GM21717 (cell line): ENCODE results near the gene NRXN3.
"Not testable (repeated sequence)": the region's sequence is repeated elsewhere in the genome, so short reads cannot be mapped to it uniquely, and the experiment has no call there.

Source experiments
- ATAC-seq: cut with Tn5 transposase; IDR thresholded peaks from one replicate; pipeline ENCODE4 v1.9.1; 2021; ENCODE audit warnings: mild to moderate bottlenecking, moderate library complexity; ENCODE audit not compliant: unreplicated experiment

Gene NRXN3

DNA sequence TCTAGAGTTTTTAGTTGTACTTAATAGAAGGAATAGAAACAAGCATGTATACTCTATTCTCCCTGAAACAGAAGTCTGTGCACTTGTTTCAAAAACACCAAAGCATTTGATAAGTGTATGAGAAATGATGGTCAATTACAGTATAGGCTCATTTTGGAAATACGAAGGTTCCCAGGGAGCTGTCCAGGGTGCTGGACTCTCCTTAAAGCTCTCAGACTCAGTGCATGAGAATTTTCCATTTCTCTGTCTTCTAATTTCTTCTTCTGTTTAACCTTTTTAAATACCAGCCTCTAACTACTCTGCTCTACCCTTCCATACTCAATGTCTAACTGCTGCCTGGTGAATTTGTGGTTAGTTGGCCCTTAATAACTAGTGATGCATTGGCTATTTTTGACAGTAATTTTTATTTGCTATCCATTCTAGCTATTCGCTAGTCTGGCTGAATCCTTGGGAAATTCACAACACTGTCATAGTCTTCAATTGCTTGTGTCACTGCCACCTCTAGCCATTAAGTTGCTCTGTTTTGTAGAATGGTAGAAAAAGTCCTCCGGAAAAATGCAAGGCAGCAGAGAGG is 229.2 kb downstream of the NRXN3 start:
- ATAC-seq: no peak

DNA sequence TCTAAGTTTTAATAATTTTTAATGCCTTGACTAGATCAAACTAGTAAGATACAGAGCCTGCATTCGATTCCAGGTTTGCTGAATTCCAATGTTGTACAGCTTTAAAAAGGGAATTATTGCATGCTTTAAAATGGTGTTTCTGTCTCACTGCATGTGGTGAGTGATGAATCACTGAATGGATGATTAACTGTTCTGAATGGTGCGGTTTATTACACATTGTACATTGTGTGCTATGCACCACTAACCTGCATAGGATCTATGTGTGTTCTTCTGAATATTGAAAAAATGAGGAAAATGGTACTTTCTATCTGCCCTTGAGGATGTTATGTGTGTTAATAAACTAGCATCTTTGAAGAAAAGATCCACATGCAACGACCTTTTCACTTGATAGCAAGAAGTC is 231.7 kb downstream of the NRXN3 start:
- no peak for ATAC-seq

DNA sequence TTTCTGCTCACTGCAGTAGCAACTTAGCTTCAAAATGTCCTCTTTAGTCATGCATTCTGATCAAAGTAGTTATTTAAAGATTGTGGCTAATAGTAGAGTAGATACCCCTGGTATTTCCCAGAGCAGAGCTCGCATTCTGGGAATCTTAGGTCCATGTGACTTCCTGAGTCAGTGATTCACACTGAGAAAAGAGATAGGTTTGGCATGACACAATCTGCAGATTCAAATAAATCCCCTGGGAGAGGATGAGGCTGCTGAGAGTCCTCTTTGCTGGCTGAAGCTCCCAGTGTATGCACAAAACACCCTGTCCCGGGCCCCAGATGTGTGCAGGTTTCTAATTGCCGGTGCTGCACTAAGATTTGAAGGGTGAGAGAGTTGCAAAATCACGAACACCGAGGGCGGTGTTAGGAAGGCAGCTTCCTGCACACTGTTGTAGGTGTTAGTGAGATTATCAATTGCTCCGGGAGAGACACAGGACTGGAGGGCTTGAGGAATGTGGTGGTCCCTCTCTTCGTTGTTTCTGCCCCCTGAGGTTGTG is 233.2 kb downstream of the NRXN3 start:
- ATAC-seq: peak; percentile 89

DNA sequence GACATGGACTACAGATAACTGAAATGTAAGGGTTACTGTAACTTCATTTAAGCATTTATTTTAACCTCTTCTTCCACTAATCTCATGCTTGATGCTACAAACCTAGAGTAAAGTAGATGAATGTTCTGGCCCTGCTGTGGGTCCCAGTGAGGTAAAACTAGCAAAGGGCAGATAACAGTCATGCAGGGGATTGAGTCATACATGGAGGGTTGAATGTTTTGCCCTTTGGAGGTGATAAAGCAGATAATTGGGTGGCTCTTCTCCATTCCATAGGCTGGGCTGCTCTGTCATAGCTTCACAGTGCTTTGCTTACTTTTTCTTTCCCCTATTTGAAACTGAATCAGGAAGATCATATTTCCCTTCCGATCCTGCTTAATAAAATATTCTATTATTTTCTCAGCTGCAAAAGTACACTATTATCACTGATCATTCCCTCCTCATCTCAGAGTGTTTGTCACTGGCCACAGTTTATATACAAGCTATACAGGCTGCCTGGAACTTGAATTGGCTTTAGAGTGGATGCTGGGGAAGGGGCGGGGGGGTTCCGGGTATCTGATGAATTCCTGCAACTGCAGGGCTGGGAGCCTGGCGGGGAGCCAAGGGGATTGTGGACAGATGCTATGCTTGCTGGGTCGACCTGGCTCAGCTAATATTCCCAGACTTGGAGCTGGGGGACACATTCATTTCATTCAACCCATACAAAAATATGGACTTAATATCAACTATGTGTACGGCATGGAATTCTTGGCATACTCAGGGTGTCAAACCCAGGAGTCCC is 235.1 kb downstream of the NRXN3 start:
- no peak for ATAC-seq

DNA sequence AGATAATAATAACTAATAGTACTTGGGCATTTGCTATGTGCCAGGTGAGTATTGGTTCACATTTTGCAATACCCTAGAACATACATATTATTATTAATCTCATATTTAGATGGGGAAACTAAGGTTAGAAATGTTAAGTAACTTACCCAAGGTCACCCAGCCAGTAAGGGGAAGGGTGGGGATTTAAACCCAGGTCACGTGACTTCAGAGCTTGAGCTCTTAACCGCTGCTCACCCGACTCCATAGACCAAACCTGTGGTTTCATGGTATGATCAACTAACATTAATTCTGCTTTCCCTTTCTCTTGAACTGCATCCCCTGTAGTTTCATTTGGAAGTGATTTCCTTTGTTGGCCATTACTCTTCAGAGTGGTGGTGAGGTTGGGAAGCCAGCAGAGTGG is 242.3 kb downstream of the NRXN3 start:
- ATAC-seq: no peak

DNA sequence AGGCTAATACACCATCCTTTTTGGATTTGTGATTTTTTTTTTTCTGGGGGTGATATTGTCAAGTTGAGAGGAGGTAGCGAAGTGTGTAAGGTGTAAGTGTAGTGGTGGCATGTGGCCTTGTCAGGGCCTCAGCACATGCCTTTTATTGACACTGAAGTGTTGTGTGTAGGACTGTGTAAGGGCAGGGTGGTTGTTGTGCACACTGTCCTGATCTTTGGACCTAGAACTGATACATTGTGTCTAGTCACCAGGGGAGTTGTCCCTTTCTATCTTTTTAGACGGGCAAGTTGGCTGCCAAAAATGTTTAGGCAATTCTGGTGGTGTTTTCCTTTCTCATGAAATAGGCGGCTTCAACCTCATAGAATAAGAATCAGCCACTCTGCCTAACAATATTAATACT is 244.0 kb downstream of the NRXN3 start:
- ATAC-seq: no peak

DNA sequence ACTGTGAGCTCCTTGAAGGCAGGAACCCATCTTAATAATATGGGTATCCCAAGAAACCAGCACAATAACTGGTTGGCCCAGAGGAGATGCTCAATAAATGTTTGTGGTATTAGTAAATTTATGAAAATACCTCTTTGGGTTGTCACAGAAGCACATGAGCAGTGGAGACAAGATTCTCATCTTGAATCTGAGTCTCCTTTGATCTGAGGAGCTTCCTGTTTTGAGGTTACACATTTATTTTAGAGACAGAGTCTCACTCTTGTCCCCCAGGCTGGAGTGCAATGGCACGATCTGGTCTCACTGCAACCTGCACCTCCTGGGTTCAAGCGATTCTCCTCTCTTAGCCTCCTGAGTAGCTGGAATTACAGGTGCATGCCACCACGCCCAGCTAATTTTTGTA is 247.4 kb downstream of the NRXN3 start:
- no peak for ATAC-seq

DNA sequence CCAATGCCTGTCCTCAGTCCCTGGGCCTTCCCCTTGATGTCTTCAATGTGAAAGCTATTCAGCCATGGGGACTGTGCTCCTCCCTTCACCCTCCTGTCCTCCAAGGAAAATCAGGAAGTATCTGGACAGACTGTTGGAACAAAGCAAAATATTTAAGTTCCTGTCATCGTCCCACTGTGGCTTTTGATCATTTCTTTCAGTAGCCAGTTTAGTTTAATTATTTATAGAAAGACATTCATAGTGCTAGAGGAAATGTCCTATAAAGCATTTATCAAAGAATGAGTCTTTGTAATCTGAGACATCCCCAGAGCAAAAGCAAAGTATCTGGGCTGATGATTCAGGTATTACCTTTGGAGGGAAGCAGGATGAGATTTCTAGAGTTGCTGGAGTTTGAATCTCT is 254.1 kb downstream of the NRXN3 start:
- ATAC-seq: no peak

DNA sequence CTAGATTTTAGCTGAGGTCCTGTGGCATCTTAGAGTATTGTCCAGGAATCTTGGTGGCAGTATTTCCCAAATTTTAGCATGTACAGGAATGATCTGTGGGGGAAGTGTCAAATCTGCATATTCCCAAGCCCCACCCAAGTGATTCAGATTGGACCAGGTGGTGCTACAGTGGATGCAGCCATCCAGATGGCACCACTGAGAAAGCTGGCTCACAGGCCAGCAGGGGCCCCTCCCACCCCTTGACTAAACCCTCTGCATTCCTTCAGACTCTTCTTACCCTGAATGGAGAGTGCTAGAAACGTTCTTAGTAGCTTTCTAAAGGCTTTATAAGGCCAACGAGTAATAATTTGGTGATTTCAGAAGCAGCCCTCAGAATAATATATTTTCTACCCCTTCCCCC is 255.2 kb downstream of the NRXN3 start:
- no peak for ATAC-seq

DNA sequence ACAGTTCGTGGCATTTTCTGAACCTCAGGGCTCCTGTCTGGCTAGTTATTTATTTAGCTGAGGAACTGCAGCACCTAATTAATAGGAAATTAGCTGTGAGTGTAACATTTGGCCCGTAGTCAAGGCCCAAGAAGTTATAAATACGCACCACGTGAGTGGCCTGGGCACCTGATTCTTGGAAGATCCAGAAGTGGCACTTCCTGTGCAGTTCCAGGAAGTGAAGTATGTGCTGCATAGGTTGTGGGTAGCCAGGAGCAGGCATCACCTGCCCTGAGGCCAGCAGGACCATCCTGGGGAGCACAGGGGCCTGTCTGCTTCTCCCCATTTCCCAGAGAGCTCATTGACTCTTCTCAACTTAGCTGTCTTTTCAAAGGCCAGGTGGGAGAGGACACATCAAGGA is 255.6 kb downstream of the NRXN3 start:
- ATAC-seq: no peak

DNA sequence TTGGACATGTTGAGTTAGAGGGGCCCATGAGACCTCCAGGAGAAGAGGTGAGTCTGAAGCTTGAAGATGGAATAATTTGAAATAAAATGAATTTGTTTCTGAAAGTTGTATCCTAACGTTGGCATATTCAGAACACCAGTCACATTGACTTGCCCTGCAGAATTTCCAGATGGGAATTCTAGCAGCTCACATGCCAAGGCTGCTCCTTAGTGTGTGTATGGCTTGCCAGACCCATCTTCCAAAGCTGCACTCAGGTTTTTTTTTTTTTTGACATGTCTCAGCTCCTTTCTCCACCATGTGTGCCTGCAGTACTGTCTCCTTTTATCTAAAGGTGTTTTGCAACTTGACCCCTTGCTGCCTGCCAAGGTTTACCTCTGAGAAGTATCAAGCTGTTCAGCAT is 261.9 kb downstream of the NRXN3 start:
- no peak for ATAC-seq

DNA sequence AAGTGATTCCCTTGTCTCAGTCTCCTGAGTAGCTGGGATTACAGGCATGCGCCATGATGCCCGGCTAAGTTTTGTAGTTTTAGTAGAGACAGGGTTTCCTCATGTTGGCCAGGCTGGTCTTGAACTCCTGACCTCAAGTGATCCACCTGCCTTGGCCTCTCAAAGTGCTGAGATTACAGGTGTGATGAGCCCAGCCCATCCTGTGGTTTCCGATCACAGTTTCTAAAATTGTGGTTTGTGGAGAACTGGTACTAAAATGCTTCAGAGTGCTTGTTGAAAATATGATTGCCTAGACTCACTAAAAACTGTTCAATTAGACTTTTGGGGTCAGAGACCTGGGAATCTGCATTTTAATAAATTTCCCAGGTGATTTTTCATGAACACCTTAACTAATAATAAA is 267.3 kb downstream of the NRXN3 start:
- not testable (repeated sequence) for ATAC-seq

DNA sequence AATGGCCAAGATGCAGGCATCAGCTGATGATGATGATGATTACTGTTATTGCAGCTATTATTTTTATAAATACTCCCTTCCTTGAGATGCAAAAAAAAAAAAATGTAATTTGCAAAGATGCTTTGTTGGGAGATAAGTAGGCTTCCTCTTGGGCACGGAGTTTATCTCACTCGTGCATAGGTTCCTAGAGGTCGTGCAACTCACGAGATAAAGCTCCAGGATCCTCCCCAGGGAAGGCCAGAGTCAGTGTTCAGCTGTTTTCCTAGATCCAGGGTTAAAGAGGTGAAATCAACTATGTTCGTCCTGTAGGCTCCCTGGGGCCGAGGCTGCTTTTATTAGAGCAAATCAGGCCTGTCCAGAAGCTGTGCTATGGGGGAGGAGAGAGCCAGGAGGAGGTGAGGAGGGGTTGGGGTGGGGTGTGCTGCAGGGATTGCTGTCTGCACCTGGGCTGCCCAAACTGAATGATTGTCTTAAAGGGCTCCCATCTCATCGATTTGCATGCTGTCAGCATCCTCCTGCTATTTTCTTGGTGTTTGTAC is 270.3 kb downstream of the NRXN3 start:
- ATAC-seq: no peak

DNA sequence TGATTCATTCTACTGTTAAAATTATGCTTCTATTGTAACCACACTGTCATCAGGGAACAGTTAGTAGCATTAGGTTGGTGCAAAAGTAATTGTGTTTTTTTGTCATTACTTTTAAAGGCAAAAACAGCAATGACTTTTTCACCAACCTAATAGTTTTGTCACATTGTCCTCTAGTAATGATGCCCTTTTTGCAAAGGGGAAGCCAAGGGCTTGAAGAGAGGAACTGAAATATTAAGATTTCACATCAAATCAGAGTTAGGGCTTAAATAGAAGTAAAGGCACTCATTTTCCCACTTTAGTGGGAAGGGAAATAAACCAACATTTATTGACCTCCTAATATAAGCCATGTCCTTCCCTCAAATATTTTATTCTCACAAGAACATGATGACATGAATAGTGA is 273.7 kb downstream of the NRXN3 start:
- ATAC-seq: no peak

DNA sequence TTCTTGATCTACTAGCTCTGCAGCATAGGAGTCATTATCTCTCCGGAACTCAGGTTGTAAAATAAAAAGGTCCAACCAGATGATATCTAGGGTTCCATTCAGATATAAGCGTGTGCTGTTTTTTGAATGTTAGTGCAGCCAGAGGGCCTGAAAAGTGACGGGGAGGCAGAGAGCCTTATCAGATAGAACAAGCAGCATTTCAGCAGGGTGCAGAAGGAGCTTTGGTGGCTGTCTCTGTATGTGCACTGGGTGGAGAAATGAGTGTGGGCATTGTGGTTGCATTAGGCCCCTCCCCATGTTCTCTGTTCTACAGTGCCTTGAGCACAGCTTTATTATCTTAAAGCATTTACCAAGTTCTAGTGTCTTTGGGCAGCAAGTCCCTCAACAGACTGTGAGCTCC is 275.1 kb downstream of the NRXN3 start:
- no peak for ATAC-seq

DNA sequence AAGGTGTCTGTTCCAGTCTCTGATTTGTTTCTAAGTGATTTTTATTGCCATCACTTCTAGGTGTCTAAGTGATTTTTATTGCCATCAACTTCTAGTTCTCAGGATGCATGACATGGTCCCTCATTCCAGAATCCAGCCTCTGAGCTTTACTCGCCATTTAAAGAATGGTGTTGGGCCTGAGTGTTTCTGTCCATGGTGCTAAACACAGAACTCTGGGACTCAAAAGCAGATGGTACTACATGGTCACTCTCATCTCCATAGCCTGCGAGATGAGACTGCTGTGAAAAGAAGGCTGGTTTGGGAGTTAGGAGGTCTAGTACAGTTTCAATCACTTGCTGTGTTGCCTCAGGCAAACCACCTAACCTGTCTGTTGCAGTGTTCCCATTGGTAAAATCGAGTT is 276.6 kb downstream of the NRXN3 start:
- no peak for ATAC-seq

DNA sequence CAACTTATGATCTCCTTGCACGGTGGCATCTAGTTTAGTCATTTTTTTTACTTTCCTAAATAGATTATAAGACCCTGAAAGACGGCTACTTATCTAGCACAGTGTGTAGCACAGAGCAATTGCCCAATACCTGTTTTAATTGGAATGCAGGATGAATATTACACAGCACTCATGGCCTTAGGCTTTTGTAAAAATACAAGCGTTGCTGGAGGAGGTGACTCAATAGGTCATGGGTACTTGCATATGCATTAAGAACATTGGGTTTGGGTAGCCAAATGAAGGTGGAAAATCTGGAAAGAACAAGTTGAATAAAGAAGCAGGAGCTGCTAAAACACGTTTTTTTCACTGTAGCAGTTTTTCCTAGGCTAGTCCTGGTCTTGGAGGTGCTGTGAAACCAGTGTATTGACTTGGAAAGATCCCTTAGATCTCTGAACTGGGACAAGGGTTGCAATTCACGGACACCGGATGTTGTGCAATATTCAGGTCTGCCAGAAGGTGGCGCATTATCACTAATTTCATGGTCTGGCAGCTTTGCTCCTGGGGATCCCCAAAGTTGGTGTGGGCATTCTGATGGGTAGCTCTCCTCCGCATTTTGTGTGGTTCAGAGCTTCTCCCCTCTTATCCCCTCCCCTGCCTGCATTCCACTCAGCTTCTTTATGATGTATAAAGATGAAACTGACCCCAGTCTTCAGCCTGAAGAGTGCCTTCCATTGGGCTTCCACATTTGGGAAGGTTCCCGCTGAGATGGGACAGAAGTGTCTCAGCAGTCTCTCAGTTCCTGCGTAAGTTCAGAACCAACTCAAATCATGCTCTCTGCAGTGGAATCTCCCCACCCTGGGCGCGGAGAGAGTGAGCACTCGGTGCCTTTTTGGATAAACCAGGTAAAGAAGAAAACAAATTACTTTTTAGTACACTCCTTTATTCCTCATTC is 278.3 kb downstream of the NRXN3 start:
- peak; percentile 82 for ATAC-seq

DNA sequence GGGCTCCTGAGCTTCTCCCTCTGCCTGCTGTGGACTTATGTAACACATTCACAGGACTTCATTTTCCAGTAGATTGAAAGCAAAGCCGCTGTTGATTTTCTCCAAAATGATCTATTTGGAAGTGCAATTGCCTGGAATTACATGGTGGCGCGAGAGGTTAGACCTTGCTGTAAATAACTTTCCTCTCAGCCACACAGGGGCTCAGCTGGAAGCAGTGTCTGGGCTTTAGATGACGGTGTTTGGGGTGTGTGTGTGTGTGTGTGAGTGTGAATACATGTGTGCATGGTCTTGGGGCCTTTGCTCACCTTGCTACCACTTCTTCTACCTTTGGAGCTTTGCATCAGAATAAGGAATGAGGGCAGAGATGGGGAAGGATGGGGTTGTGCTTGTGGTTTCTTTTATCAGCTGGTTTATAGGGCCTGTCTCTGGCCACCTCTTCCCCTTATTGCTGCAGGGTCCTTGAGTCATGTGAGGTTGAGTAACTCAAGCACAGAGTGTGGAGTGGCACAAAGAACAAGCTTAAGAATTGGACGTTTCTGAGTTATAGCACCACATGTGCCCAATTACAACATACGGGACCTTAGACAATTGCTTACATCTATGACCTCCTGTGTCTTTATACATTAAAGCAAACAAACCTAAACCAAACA is 280.6 kb downstream of the NRXN3 start:
- ATAC-seq: no peak

DNA sequence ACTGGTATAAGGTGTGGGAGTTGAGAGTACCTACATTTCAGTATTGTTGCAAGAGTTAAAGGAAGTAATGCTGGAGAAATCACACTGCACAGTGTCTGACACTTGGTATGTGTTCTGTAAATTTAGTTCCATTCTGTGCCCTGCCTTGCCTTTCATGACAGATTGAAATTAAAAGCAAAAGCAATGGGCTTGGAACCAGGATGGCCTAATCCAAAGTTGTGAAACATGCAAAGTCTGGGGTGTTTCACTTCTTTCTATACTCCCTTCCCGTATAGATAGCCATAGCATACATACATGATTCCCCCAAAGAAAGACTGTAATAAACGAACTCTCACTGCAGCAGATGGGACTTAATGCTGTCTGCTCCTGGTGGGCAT is 281.1 kb downstream of the NRXN3 start:
- no peak for ATAC-seq

DNA sequence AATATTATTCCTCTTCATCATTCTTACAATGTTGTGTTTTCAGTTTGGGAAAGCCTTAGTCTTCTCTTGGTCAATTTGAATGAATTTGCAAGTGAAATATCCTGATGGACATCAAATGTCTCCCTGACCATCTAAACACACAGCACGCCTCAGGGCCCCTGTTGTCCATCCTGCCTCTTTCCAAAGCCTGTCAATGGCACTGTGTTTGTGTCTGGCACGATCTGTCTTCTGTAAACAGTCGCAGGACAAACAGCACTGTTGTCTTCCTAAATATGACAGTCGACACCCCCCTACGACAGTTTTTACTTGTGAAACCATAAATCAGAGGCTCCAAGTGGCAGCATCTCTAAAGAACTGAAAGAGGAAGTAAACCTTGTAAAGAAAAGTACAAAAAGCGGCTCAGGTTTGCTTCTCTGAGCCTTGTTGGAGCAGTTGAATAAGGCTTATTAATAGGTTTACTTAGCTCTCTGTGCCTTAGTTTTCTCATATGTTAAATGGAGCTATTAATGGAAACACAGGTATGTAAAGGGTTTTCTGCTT is 285.8 kb downstream of the NRXN3 start:
- ATAC-seq: peak; percentile 74

DNA sequence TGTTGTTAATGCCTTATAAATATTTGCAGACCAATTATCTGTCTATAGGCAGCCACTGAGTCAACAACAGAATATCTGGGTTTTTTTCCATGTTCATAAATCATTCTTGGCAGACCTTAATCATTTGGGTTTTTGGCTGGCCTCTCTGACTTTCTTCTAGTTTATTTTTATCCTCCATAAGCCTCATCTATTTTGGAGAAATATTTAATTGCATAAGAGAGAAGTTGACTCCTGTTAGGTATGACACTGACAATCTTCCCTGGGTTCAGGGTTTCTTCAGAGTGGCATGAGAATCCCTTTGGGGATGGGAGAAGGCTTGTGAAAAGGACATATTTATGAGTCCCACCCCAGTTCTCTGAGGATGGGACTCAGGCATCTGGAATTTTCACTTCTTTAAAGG is 299.8 kb downstream of the NRXN3 start:
- ATAC-seq: no peak
